HCEC 1CT (cell line): Measurements from ENCODE around the gene SPTLC2.

Source experiments
- DNase-seq: peaks from one replicate; pipeline ENCODE4 v3.0.0-alpha.2; 2017

Gene SPTLC2

GRCh38 chr14:77458249-77458950 is 158.0 kb downstream of the SPTLC2 start:
- peak; percentile 26 for DNase-seq

GRCh38 chr14:77457522-77458248 is 158.8 kb downstream of the SPTLC2 start, which contains the start of the genes AHSA1 and VIPAS39:
TSS of gene AHSA1 (plus strand) at chr14:77458093. CDS start at chr14:77458190, 97 bp downstream.
TSS of gene VIPAS39 (minus strand) at chr14:77457601. CDS start at chr14:77454102, 3,499 bp downstream.
- peak; percentile 99 for DNase-seq

GRCh38 chr14:77457115-77457521 is 159.3 kb downstream of the SPTLC2 start:
- peak; percentile 15 for DNase-seq
